Astrocyte (in vitro differentiated cells and primary cell): ENCODE measurements around the gene PFKL. TPM values are rescaled to one million over a fixed set of nuclear protein-coding genes. Genes with fewer than 3 reads are reported as not detected.

ENCODE experiments used
- DNase-seq: peaks from one replicate; pipeline ENCODE4 v3.0.0-alpha.2; 2010; ENCODE audit warnings: low read depth
- FAIRE-seq: peaks from 2 replicates; lab custom pipeline; 2011; peaks lifted over from hg19 to GRCh38; lab: Jason Lieb, UNC
- H2AFZ ChIP-seq: 2 replicates; pipeline ENCODE4 v1.6.0; 2012; ENCODE audit warnings: low read depth, low read length, inconsistent platforms
- H3K27ac ChIP-seq: 2 replicates; pipeline ENCODE4 v1.5.1; 2011; ENCODE audit warnings: low read depth, low read length, inconsistent platforms
- H3K27me3 ChIP-seq: 2 replicates; pipeline ENCODE4 v1.6.0; 2011; ENCODE audit warnings: low read length, inconsistent platforms; ENCODE audit not compliant: insufficient read depth
- H3K36me3 ChIP-seq: 2 replicates; pipeline ENCODE4 v1.5.1; 2011; ENCODE audit warnings: low read length, inconsistent platforms; ENCODE audit not compliant: insufficient read depth
- H3K4me1 ChIP-seq: 2 replicates; pipeline ENCODE4 v1.5.1; 2011; ENCODE audit warnings: low read length, inconsistent platforms; ENCODE audit not compliant: insufficient read depth
- H3K4me2 ChIP-seq: 2 replicates; pipeline ENCODE4 v1.6.0; 2012; ENCODE audit warnings: low read length, inconsistent platforms
- H3K4me3 ChIP-seq: 2 replicates; pipeline ENCODE4 v1.5.1; 2011; ENCODE audit warnings: low read depth, mild to moderate bottlenecking, low read length, inconsistent platforms; ENCODE audit not compliant: insufficient read depth
- H3K79me2 ChIP-seq: 2 replicates; pipeline ENCODE4 v1.6.0; 2012; ENCODE audit warnings: mild to moderate bottlenecking, low read length, inconsistent platforms; ENCODE audit not compliant: insufficient read depth
- H3K9ac ChIP-seq: 2 replicates; pipeline ENCODE4 v1.6.0; 2012; ENCODE audit warnings: mild to moderate bottlenecking, low read length, inconsistent platforms
- H3K9me3 ChIP-seq: 2 replicates; pipeline ENCODE4 v1.5.1; 2012; ENCODE audit warnings: low read depth, mild to moderate bottlenecking, low read length, inconsistent platforms; ENCODE audit not compliant: insufficient read depth
- H4K20me1 ChIP-seq: 2 replicates; pipeline ENCODE4 v1.6.0; 2012; ENCODE audit warnings: low read length, inconsistent platforms; ENCODE audit not compliant: insufficient read depth
- H3K27ac Mint-ChIP-seq: one replicate; pipeline ENCODE4 v1.8.0; 2021; ENCODE audit warnings: mild to moderate bottlenecking, mixed read lengths; ENCODE audit not compliant: unreplicated experiment
- H3K27me3 Mint-ChIP-seq: one replicate; pipeline ENCODE4 v1.8.0; 2021; ENCODE audit warnings: low read depth, mixed read lengths; ENCODE audit not compliant: unreplicated experiment
- H3K36me3 Mint-ChIP-seq: one replicate; pipeline ENCODE4 v1.8.0; 2021; ENCODE audit warnings: low read depth, mixed read lengths; ENCODE audit not compliant: unreplicated experiment
- H3K4me1 Mint-ChIP-seq: one replicate; pipeline ENCODE4 v1.8.0; 2021; ENCODE audit warnings: low read depth, mixed read lengths; ENCODE audit not compliant: unreplicated experiment
- H3K4me3 Mint-ChIP-seq: one replicate; pipeline ENCODE4 v1.8.0; 2021; ENCODE audit warnings: mild to moderate bottlenecking, moderate library complexity, mixed read lengths; ENCODE audit not compliant: unreplicated experiment
- H3K9me3 Mint-ChIP-seq: one replicate; pipeline ENCODE4 v1.8.0; 2021; ENCODE audit warnings: mild to moderate bottlenecking, mixed read lengths; ENCODE audit not compliant: unreplicated experiment
- CTCF ChIP-seq: IDR thresholded peaks from 2 replicates; pipeline ENCODE4 v1.5.1; 2011; ENCODE audit warnings: low read depth, mild to moderate bottlenecking, inconsistent platforms, low read length, moderate library complexity; ENCODE audit not compliant: insufficient read depth
- EZH2 ChIP-seq: IDR thresholded peaks from 2 replicates; pipeline ENCODE4 v1.6.1; 2012; ENCODE audit warnings: mild to moderate bottlenecking, low read length, inconsistent platforms; ENCODE audit not compliant: insufficient read depth
- total RNA-seq: library from RNA; stranded (reverse); gene quantifications from 2 replicates; pipeline ENCODE4 v1.2.1, GENCODE V29; 2021

PFKL gene
- total RNA-seq, 1 donor from 2014 or later = 109 TPM

DNA sequence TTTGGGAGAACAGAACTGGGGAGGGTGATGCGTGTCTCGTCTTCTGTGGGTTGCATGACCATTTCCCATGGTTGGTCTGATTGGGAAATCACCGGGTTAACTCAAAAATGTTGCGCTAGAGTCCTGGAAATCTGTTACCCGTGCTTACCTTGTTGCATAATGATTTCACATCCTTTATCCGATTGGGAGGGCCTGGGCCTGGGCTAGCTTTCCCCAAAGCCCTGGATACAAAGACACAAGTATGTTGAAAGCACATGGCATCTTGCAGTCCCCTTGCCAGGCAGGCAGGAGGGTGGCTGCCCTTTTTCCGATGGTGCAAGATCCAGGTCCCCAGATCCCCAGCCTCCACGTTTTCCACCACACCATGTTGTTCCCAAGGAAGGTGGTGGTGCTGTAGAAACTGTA, 54.1 kb downstream of the PFKL start:
- TF ChIP-seq CTCF (no peak), EZH2 (no peak)

DNA sequence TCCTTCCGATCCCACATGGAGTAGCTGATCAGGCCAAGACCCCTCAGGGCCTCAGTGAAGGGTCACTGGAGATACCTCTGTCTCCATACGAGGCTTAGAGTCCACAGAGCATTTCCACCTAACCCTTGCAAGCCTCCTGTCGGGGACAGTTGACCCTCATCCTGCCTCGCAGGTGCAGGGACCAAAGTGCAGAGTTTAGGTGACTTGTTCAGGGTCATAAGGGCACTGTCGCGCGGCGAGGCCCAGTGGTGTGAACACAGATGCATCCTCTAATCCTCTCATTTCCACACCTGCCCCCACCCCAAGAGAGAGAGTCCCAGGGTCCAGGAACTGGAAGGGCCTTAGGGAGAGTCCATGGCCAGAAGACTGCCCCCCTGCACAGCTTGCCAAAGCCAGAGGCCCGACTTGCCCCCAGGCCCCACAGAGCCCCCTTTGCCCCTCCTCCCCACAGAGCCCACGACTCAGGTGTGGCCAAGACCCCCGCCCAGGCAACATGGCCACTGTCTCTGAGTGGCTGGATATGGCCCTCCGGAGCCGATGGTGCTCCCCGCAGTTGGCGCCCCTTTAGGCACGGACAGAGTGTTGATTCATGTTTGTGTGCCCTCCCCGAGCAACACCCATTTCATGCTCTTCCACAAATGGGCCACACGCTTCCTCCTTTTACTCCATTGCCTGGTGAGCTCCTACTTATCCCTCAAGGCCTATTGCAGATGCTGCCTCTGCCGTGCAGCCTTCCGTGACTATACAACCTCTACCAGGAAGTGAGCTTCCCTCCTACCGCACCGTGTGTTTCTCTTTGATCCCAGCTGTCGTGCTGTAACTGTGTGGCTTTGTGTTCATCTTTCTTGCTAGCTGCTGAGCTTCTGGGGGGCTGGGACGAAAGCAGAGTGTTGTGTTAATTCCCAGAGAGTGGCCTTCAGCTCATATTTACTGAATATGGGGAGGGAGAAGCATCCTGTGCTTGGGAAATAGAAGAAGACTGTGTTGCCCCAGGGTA, 55.2 kb downstream of the PFKL start:
- DNase-seq = no peak
- Mint-ChIP-seq H3K4me3 (no peak overlapping the region), H3K36me3 (no peaks in the 10 kb centered on the region), H3K9me3 (peaks cover 5% of the 10 kb centered on the region), H3K27ac (no peak overlapping the region), H3K4me1 (no peaks in the 10 kb centered on the region), H3K27me3 (peaks cover 57% of the 10 kb centered on the region)
- no peak overlapping the region for H3K27ac ChIP-seq
- peaks cover 5% of the 10 kb centered on the region for H3K27me3 ChIP-seq
- H3K9me3 ChIP-seq = no peaks in the 10 kb centered on the region
- H3K9ac ChIP-seq = no peak overlapping the region
- no peaks in the 10 kb centered on the region for H3K36me3 ChIP-seq
- TF ChIP-seq EZH2 = no peak
- TF ChIP-seq CTCF = no peak
- H3K4me3 ChIP-seq = no peak overlapping the region
- no peaks in the 10 kb centered on the region for H3K79me2 ChIP-seq
- no peak for FAIRE-seq
- no peaks in the 10 kb centered on the region for H4K20me1 ChIP-seq
- no peak overlapping the region for H3K4me2 ChIP-seq
- H2AFZ ChIP-seq = no peak overlapping the region
- H3K4me1 ChIP-seq = no peaks in the 10 kb centered on the region

More for the DNA sequence above, 54.1 kb downstream of the PFKL start:
- Histone ChIP-seq H3K4me2 (no peak overlapping the region), H3K36me3 (no peaks in the 10 kb centered on the region), H3K9ac (no peak overlapping the region), H3K4me3 (no peak overlapping the region), H3K9me3 (no peaks in the 10 kb centered on the region), H4K20me1 (no peaks in the 10 kb centered on the region), H3K79me2 (no peaks in the 10 kb centered on the region), H3K27me3 (peaks cover 7% of the 10 kb centered on the region), H3K27ac (no peak overlapping the region), H2AFZ (no peak overlapping the region), H3K4me1 (no peaks in the 10 kb centered on the region)
- Mint-ChIP-seq H3K27ac (no peak overlapping the region), H3K4me1 (no peaks in the 10 kb centered on the region), H3K9me3 (peaks cover 5% of the 10 kb centered on the region), H3K4me3 (no peak overlapping the region), H3K36me3 (no peaks in the 10 kb centered on the region), H3K27me3 (peaks cover 59% of the 10 kb centered on the region)
- FAIRE-seq (no peak), DNase-seq (no peak)

DNA sequence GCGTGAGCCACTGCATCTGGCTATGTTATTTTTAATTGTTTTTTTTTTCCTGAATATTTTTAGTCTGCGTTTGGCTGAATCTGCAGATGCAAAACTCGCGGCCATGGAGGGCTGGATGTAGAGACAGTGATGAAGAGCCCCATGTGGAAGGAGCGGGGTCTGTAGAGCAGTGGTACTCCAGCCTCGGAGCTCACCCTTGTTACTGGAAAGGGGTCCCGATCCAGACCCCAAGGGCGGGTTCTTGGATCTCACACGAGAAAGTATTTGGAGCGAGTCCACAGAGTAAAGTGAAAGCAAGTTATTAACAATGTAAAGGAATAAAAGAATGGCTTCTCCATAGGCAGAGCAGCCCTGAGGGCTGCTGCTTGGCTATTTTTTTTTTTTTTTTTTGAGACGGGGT, 56.3 kb downstream of the PFKL start:
- H4K20me1 ChIP-seq = no peaks in the 10 kb centered on the region
- DNase-seq = no peak
- H3K9me3 ChIP-seq = no peaks in the 10 kb centered on the region
- H3K27ac Mint-ChIP-seq = no peak overlapping the region
- peaks cover 5% of the 10 kb centered on the region for H3K9me3 Mint-ChIP-seq
- H3K27me3 ChIP-seq = peaks cover 5% of the 10 kb centered on the region
- H3K36me3 Mint-ChIP-seq = no peaks in the 10 kb centered on the region
- H2AFZ ChIP-seq = no peak overlapping the region
- H3K4me3 Mint-ChIP-seq = no peak overlapping the region
- H3K27me3 Mint-ChIP-seq = peaks cover 56% of the 10 kb centered on the region
- no peak overlapping the region for H3K27ac ChIP-seq
- no peak overlapping the region for H3K4me2 ChIP-seq
- no peak for TF ChIP-seq CTCF
- TF ChIP-seq EZH2 = no peak
- H3K36me3 ChIP-seq = no peaks in the 10 kb centered on the region
- H3K9ac ChIP-seq = no peak overlapping the region
- no peak overlapping the region for H3K4me3 ChIP-seq
- no peaks in the 10 kb centered on the region for H3K4me1 ChIP-seq
- FAIRE-seq = no peak
- no peaks in the 10 kb centered on the region for H3K79me2 ChIP-seq
- no peaks in the 10 kb centered on the region for H3K4me1 Mint-ChIP-seq
